ENCODE results near the gene KCNAB1. TPM values are rescaled to one million over a fixed set of nuclear protein-coding genes. Genes with fewer than 3 reads are reported as not detected.

The KCNAB1 gene
- total RNA-seq, 1 experiment from 2014 or later = 1.0 TPM

GRCh38 chr3:156330415-156330814, 210.0 kb downstream of the KCNAB1 start:
- ATAC-seq = no peak
- H3K9me3 Mint-ChIP-seq = peaks cover 8% of the 10 kb centered on the region; the same call in 1 of the 2 replicates
- no peak overlapping the region for H3K27ac Mint-ChIP-seq
- no peak overlapping the region for H3K4me3 Mint-ChIP-seq
- H3K4me1 Mint-ChIP-seq = peaks cover 17% of the 10 kb centered on the region
- ChIA-PET CTCF (interaction anchor here (0.9 kb wide), 1 partner anchor 52 kb away, joined by 3 read pairs; no protein-coding TSS in a partner anchor), POLR2A (no interaction called here)
- H3K36me3 Mint-ChIP-seq = no peaks in the 10 kb centered on the region
- no peak for TF ChIP-seq GRHL2 (CRISPR knock-in tag; IDR thresholded peaks at IDR 0.05; ENCODE audit: insufficient replicate concordance, severe bottlenecking)
- no peak for TF ChIP-seq ZBTB21 (CRISPR knock-in tag; IDR thresholded peaks at IDR 0.05; ENCODE audit: borderline replicate concordance)
- TF ChIP-seq IRF1 (CRISPR knock-in tag; IDR thresholded peaks at IDR 0.05) = no peak
- no peak for TF ChIP-seq ZNF396 (CRISPR knock-in tag; IDR thresholded peaks at IDR 0.05; ENCODE audit: borderline replicate concordance)
- no peak for TF ChIP-seq SMAD4 (CRISPR knock-in tag; IDR thresholded peaks at IDR 0.05)
- TF ChIP-seq E2F4 (CRISPR knock-in tag; IDR thresholded peaks at IDR 0.05; ENCODE audit: borderline replicate concordance, low read depth) = no peak
- TF ChIP-seq MAX (CRISPR knock-in tag; IDR thresholded peaks at IDR 0.05) = no peak
- TF ChIP-seq MYBL2 (CRISPR knock-in tag; IDR thresholded peaks at IDR 0.05) = no peak
- TF ChIP-seq ZNF416 (CRISPR knock-in tag; IDR thresholded peaks at IDR 0.05) = no peak
- no peak for TF ChIP-seq ATF3 (CRISPR knock-in tag; conservative IDR thresholded peaks at IDR 0.05)
- TF ChIP-seq ZSCAN18 (CRISPR knock-in tag; IDR thresholded peaks at IDR 0.05) = no peak
- no peak for TF ChIP-seq PREB (CRISPR knock-in tag; IDR thresholded peaks at IDR 0.05; ENCODE audit: borderline replicate concordance)
- TF ChIP-seq ELF4 (CRISPR knock-in tag; IDR thresholded peaks at IDR 0.05; ENCODE audit: low read depth) = no peak
- no peak for TF ChIP-seq CREB1 (CRISPR knock-in tag; IDR thresholded peaks at IDR 0.05)
- no peak for TF ChIP-seq TP53 (CRISPR knock-in tag; IDR thresholded peaks at IDR 0.05)
- TF ChIP-seq NR2C2 (CRISPR knock-in tag; IDR thresholded peaks at IDR 0.05) = no peak
- TF ChIP-seq ZNF219 (CRISPR knock-in tag; IDR thresholded peaks at IDR 0.05; ENCODE audit: borderline replicate concordance) = no peak
- no peak for TF ChIP-seq SMAD3 (CRISPR knock-in tag; IDR thresholded peaks at IDR 0.05; ENCODE audit: borderline replicate concordance)
- no peak for TF ChIP-seq FOXJ3 (CRISPR knock-in tag; IDR thresholded peaks at IDR 0.05; ENCODE audit: borderline replicate concordance)
- no peak for TF ChIP-seq ZNF263 (CRISPR knock-in tag; IDR thresholded peaks at IDR 0.05; ENCODE audit: low read depth)
- H3K27me3 Mint-ChIP-seq (ENCODE audit: low read depth) = no peaks in the 10 kb centered on the region
- DNase-seq (ENCODE audit: low spot score) = no peak

GRCh38 chr3:156332304-156332703, 211.9 kb downstream of the KCNAB1 start:
- no peak for ATAC-seq
- no peaks in the 10 kb centered on the region for H3K36me3 Mint-ChIP-seq
- no peaks in the 10 kb centered on the region for H3K9me3 Mint-ChIP-seq
- CTCF ChIA-PET = no interaction called here
- POLR2A ChIA-PET = no interaction called here
- no peak for DNase-seq (ENCODE audit: low spot score)
- no peak overlapping the region; the same call in 1 of the 2 replicates for H3K27ac Mint-ChIP-seq
- H3K4me3 Mint-ChIP-seq = no peak overlapping the region
- H3K4me1 Mint-ChIP-seq = peaks cover 17% of the 10 kb centered on the region
- no peaks in the 10 kb centered on the region for H3K27me3 Mint-ChIP-seq (ENCODE audit: low read depth)
- TF ChIP-seq MXD4 (CRISPR knock-in tag; IDR thresholded peaks at IDR 0.05; ENCODE audit: borderline replicate concordance) (no peak), ATF1 (CRISPR knock-in tag; IDR thresholded peaks at IDR 0.05) (no peak), SMAD3 (CRISPR knock-in tag; IDR thresholded peaks at IDR 0.05; ENCODE audit: borderline replicate concordance) (no peak), ZSCAN18 (CRISPR knock-in tag; IDR thresholded peaks at IDR 0.05) (no peak), TP53 (CRISPR knock-in tag; IDR thresholded peaks at IDR 0.05) (no peak), ATF6 (CRISPR knock-in tag; IDR thresholded peaks at IDR 0.05) (no peak), ATF3 (CRISPR knock-in tag; conservative IDR thresholded peaks at IDR 0.05) (no peak), IRF2 (CRISPR knock-in tag; IDR thresholded peaks at IDR 0.05; ENCODE audit: borderline replicate concordance, low read depth) (no peak), ETV6 (CRISPR knock-in tag; IDR thresholded peaks at IDR 0.05) (no peak)

Measured in WTC11 (cell line).